H1 (cell line): ENCODE results near the gene TNS3. TPM values are rescaled to one million over a fixed set of nuclear protein-coding genes. Genes with fewer than 3 reads are reported as not detected.

ENCODE experiments used
- CTCF ChIA-PET: fragments of 300-600 bp; sonication (Branson Sonifier 250); formaldehyde crosslinking; loops from one replicate; lab custom pipeline; 2021; ENCODE audit not compliant: partially characterized antibody; lab: Charles Lee
- POLR2A ChIA-PET: fragments of 300-600 bp; sonication (Branson Sonifier 250); formaldehyde crosslinking; loops from one replicate; lab custom pipeline; 2021; ENCODE audit warnings: inconsistent platforms; ENCODE audit not compliant: partially characterized antibody; lab: Charles Lee
- DNase-seq, 2 experiments: peaks; one replicate each; pipeline versions ENCODE4 v3.0.0 to v3.0.0-alpha.2; 2010 to 2022; ENCODE audit warnings: low spot score in 2 of 2, low read depth in 1 of 2, mixed read lengths in 1 of 2
- FAIRE-seq: peaks from 2 replicates; lab custom pipeline; 2011; peaks lifted over from hg19 to GRCh38; lab: Jason Lieb, UNC
- H2AFZ ChIP-seq: 2 replicates; pipeline ENCODE4 v1.8.1; 2012; ENCODE audit warnings: low read length, inconsistent platforms
- H2AK5ac ChIP-seq: 2 replicates; pipeline ENCODE4 v1.6.1; 2013; ENCODE audit warnings: low read depth, low read length
- H2BK120ac ChIP-seq: replicated peaks from 2 replicates; pipeline ENCODE3; 2013; ENCODE audit warnings: low read depth, low read length, inconsistent platforms
- H2BK12ac ChIP-seq: 2 replicates; pipeline ENCODE4 v1.6.1; 2013; ENCODE audit warnings: low read depth, low read length
- H2BK15ac ChIP-seq: 2 replicates; pipeline ENCODE4 v1.6.1; 2013; ENCODE audit warnings: low read length
- H2BK20ac ChIP-seq: 2 replicates; pipeline ENCODE4 v1.6.1; 2013; ENCODE audit warnings: low read length
- H2BK5ac ChIP-seq: 2 replicates; pipeline ENCODE4 v1.6.1; 2013; ENCODE audit warnings: low read depth, low read length
- H3K14ac ChIP-seq: 2 replicates; pipeline ENCODE4 v1.6.1; 2013; ENCODE audit warnings: inconsistent platforms; ENCODE audit not compliant: insufficient read length
- H3K18ac ChIP-seq: 2 replicates; pipeline ENCODE4 v1.6.1; 2013; ENCODE audit warnings: low read length; ENCODE audit errors: extremely low read depth
- H3K23ac ChIP-seq: 2 replicates; pipeline ENCODE4 v1.6.1; 2013; ENCODE audit warnings: inconsistent platforms; ENCODE audit not compliant: insufficient read length
- H3K23me2 ChIP-seq: 2 replicates; pipeline ENCODE4 v1.6.1; 2013; ENCODE audit warnings: low read depth, low read length
- H3K27ac ChIP-seq: 2 replicates; pipeline ENCODE4 v1.6.1; 2011; ENCODE audit warnings: low read depth, low read length, inconsistent platforms
- H3K27me3 ChIP-seq, 4 experiments: replicated peaks in 1 of 4; 1 replicate in 1 of 4; 2 replicates in 3 of 4; pipeline versions ENCODE4 v1.6.1 to v1.8.1; 2011 to 2013; ENCODE audit warnings: low read length in 3 of 4, mild to moderate bottlenecking in 3 of 4, inconsistent platforms in 2 of 4, mixed read lengths in 2 of 4, moderate library complexity in 1 of 4; ENCODE audit not compliant: control insufficient read depth in 3 of 4, insufficient read depth in 3 of 4; ENCODE audit errors: extremely low read depth in 1 of 4
- H3K36me3 ChIP-seq, 4 experiments: 2 replicates each; pipeline versions ENCODE4 v1.6.1 to v1.8.1; 2011 to 2013; ENCODE audit warnings: mild to moderate bottlenecking in 4 of 4, low read length in 3 of 4, moderate library complexity in 2 of 4, control low read depth in 1 of 4, inconsistent platforms in 1 of 4; ENCODE audit not compliant: insufficient read depth in 4 of 4, control insufficient read depth in 2 of 4
- H3K4ac ChIP-seq: replicated peaks from 2 replicates; pipeline ENCODE3; 2013; ENCODE audit warnings: low read length, low read depth, mixed read lengths, inconsistent platforms; ENCODE audit not compliant: insufficient read length
- H3K4me1 ChIP-seq, 4 experiments: replicated peaks in 1 of 4; 1 replicate in 1 of 4; 2 replicates in 3 of 4; pipeline versions ENCODE4 v1.6.1 to v1.8.1; 2011 to 2013; ENCODE audit warnings: low read length in 3 of 4, inconsistent platforms in 2 of 4, mixed read lengths in 1 of 4; ENCODE audit not compliant: insufficient read depth in 4 of 4, control insufficient read depth in 3 of 4
- H3K4me2 ChIP-seq, 2 experiments: 2 replicates each; pipeline versions ENCODE4 v1.6.1 to v1.8.1; 2011 to 2013; ENCODE audit warnings: low read depth in 2 of 2, low read length in 2 of 2, control low read depth in 1 of 2, inconsistent platforms in 1 of 2, mild to moderate bottlenecking in 1 of 2; ENCODE audit not compliant: insufficient read depth in 1 of 2
- H3K4me3 ChIP-seq, 4 experiments: fragments of 200-600, 300-600 bp in 1 of 4; sonication (generic), shearing (Covaris generic), sonication (Bioruptor Twin) in 1 of 4; 2 replicates each; pipeline versions ENCODE4 v1.5.1 to v1.8.1; 2011 to 2016; ENCODE audit warnings: low read length in 4 of 4, low read depth in 3 of 4, control low read depth in 2 of 4, inconsistent platforms in 2 of 4, mild to moderate bottlenecking in 2 of 4, mixed read lengths in 1 of 4, moderate library complexity in 1 of 4; ENCODE audit not compliant: insufficient read depth in 2 of 4; ENCODE audit errors: extremely low read depth in 1 of 4
- H3K56ac ChIP-seq: replicated peaks from 2 replicates; pipeline ENCODE3; 2013; ENCODE audit warnings: low read depth, mild to moderate bottlenecking, mixed read lengths, low read length, inconsistent platforms; ENCODE audit not compliant: insufficient read length
- H3K79me1 ChIP-seq: 2 replicates; pipeline ENCODE4 v1.6.1; 2013; ENCODE audit warnings: low read depth, low read length, control low read depth
- H3K79me2 ChIP-seq, 2 experiments: 2 replicates each; pipeline versions ENCODE4 v1.6.1 to v1.8.1; 2012 to 2013; ENCODE audit warnings: low read length in 2 of 2, mild to moderate bottlenecking in 2 of 2, inconsistent platforms in 1 of 2; ENCODE audit not compliant: insufficient read depth in 2 of 2, control insufficient read depth in 1 of 2
- H3K9ac ChIP-seq, 4 experiments: replicated peaks in 1 of 4; 1 replicate in 1 of 4; 2 replicates in 3 of 4; pipeline versions ENCODE4 v1.6.1 to v1.8.1; 2011 to 2013; ENCODE audit warnings: low read depth in 3 of 4, low read length in 3 of 4, control low read depth in 2 of 4, mild to moderate bottlenecking in 2 of 4, moderate library complexity in 2 of 4, inconsistent platforms in 1 of 4; ENCODE audit errors: extremely low read depth in 1 of 4
- H3K9me3 ChIP-seq, 2 experiments: 2 replicates each; pipeline versions ENCODE4 v1.6.1 to v1.8.1; 2012 to 2013; ENCODE audit warnings: mild to moderate bottlenecking in 2 of 2, moderate library complexity in 2 of 2, control low read depth in 1 of 2, inconsistent platforms in 1 of 2, low read depth in 1 of 2, low read length in 1 of 2, mixed read lengths in 1 of 2; ENCODE audit not compliant: insufficient read depth in 2 of 2
- H4K20me1 ChIP-seq, 2 experiments: replicated peaks in 1 of 2; 2 replicates each; pipeline versions ENCODE3 to v1.8.1; 2011 to 2013; ENCODE audit warnings: inconsistent platforms in 2 of 2, low read length in 2 of 2, mild to moderate bottlenecking in 1 of 2; ENCODE audit not compliant: insufficient read depth in 2 of 2, control insufficient read depth in 1 of 2
- H4K5ac ChIP-seq: 2 replicates; pipeline ENCODE4 v1.6.1; 2013; ENCODE audit warnings: low read length, low read depth, mixed read lengths, inconsistent platforms; ENCODE audit not compliant: insufficient read length
- H4K8ac ChIP-seq: 2 replicates; pipeline ENCODE4 v1.8.0; 2013; ENCODE audit warnings: mild to moderate bottlenecking, moderate library complexity, low read length, inconsistent platforms; ENCODE audit not compliant: insufficient read depth; ENCODE audit errors: extremely low read depth
- H4K91ac ChIP-seq: replicated peaks from 2 replicates; pipeline ENCODE3; 2013; ENCODE audit warnings: low read length, mixed read lengths, inconsistent platforms; ENCODE audit not compliant: insufficient read length
- CBX5 ChIP-seq: fragments of 300-800, 300-1000 bp; sonication (generic); IDR thresholded peaks from 2 replicates; pipeline ENCODE4 v1.7.1; 2016; ENCODE audit warnings: antibody characterized with exemption, low read length, low read depth
- CBX8 ChIP-seq: fragments of 300-800, 300-1000 bp; sonication (generic); IDR thresholded peaks from 2 replicates; pipeline ENCODE4 v1.7.1; 2016; ENCODE audit warnings: low read depth, low read length, borderline replicate concordance
- HDAC6 ChIP-seq: IDR thresholded peaks from one replicate; pipeline ENCODE4 v1.7.1; 2012; ENCODE audit warnings: low read depth, mild to moderate bottlenecking, inconsistent platforms, low read length, moderate library complexity
- JUND ChIP-seq: IDR thresholded peaks from 2 replicates; pipeline ENCODE4 v1.6.1; 2011; ENCODE audit warnings: mild to moderate bottlenecking, improper control_type of control experiment, low read length
- RAD21 ChIP-seq, 2 experiments: IDR thresholded peaks in 1 of 2; conservative IDR thresholded peaks in 1 of 2; 2 replicates each; pipeline ENCODE4 v1.6.1; 2011; ENCODE audit warnings: low read depth in 2 of 2, low read length in 2 of 2, improper control_type of control experiment in 1 of 2, inconsistent platforms in 1 of 2, mild to moderate bottlenecking in 1 of 2, moderate library complexity in 1 of 2
- RFX5 ChIP-seq: IDR thresholded peaks from 2 replicates; pipeline ENCODE4 v1.6.1; 2011; ENCODE audit warnings: low read depth, low read length, improper control_type of control experiment, borderline replicate concordance
- YY1 ChIP-seq: IDR thresholded peaks from 2 replicates; pipeline ENCODE4 v1.6.1; 2011; ENCODE audit warnings: low read depth, mild to moderate bottlenecking, low read length
- WGBS, 2 experiments: shearing (Covaris generic) in 1 of 2; methylation state at CpG; one replicate each; pipeline versions ENCODE4 v1.1.6 to v1.1.7; 2013 to 2015; ENCODE audit warnings: low lambda C conversion rate in 2 of 2, mixed read lengths in 2 of 2, inconsistent platforms in 1 of 2, low coverage in 1 of 2, missing lambda C conversion rate in 1 of 2; ENCODE audit not compliant: insufficient replicate concordance in 2 of 2, insufficient coverage in 1 of 2, insufficient read length in 1 of 2; ENCODE audit errors: extremely low coverage in 1 of 2, missing lambda C conversion rate in 1 of 2; 5-methylcytosine and 5-hydroxymethylcytosine counted together
- polyA plus RNA-seq, 7 experiments: library from polyadenylated mRNA; depleted of rRNA in 3 of 7; stranded (reverse) in 5 of 7; unstranded in 2 of 7; fragments of >200 nt in 5 of 7; fragments of 200-250 nt in 2 of 7; gene quantifications; 1 replicate in 5 of 7; 2 replicates in 1 of 7; 4 replicates in 1 of 7; pipeline versions ENCODE4 v1.2.1 to v1.2.3, GENCODE V29; 2011 to 2013; ENCODE audit warnings: missing spikeins in 2 of 7, mixed read lengths in 2 of 7
- total RNA-seq: library from RNA; stranded (reverse); fragmentation: NEBNext Ultra II Directional; extraction: Animal tissue kit (Norgen Biotek cat#: 25700); gene quantifications from 2 replicates; pipeline ENCODE4 v1.2.1, GENCODE V29; 2021

TNS3 gene
- total and polyA plus RNA-seq, 2 of the 8 experiments (the other 6 are each of a cell fraction or from before 2014, with no cell fraction given): 11.9 to 24.2 TPM

GRCh38 chr7:47489624-47490023 is 92.3 kb downstream of the TNS3 start:
- Histone ChIP-seq H3K18ac (no peak overlapping the region), H3K79me2 (no peaks in the 10 kb centered on the region; a peak in 1 of 4 replicates), H3K27ac (no peak overlapping the region), H3K4me2 (no peak overlapping the region), H3K9me3 (peaks cover 0 to 8% of the 10 kb centered on the region in 2 experiments; a peak in 2 of 4 replicates), H4K20me1 (peaks cover 5 to 18% of the 10 kb centered on the region in 2 experiments), H3K23ac (no peak overlapping the region), H3K27me3 (peaks cover 0 to 5% (median 1%) of the 10 kb centered on the region in 4 experiments; a peak in 4 of 7 replicates), H4K5ac (no peak overlapping the region), H3K9ac (no peak overlapping the region), H2BK5ac (no peak overlapping the region), H3K79me1 (peaks cover 12% of the 10 kb centered on the region), H3K4me1 (peaks cover 0 to 15% (median 8%) of the 10 kb centered on the region in 4 experiments; a peak in 4 of 7 replicates), H3K23me2 (peaks cover 6% of the 10 kb centered on the region; the same call in 1 of the 2 replicates), H3K36me3 (no peaks in the 10 kb centered on the region), H3K14ac (no peak overlapping the region), H2BK12ac (no peak overlapping the region)
- DNase-seq (no peak), FAIRE-seq (no peak)
- no peak for TF ChIP-seq HDAC6
- TF ChIP-seq JUND: no peak
- no peak for TF ChIP-seq YY1
- TF ChIP-seq CBX5: no peak
- no peak for TF ChIP-seq RFX5
- no peak for TF ChIP-seq CBX8
- TF ChIP-seq RAD21 (IDR thresholded peaks at IDR 0.05 in 1 of 2, conservative IDR thresholded peaks at IDR 0.05 in 1 of 2; ENCODE audit: low read depth in 2 of 2, low read length in 2 of 2): no peak
- TF ChIP-seq, all 59 proteins: peak for 0
- Histone ChIP-seq H2BK15ac (no peak overlapping the region), H3K4ac (no peak overlapping the region), H2BK20ac (no peak overlapping the region), H2BK120ac (no peak overlapping the region), H4K8ac (no peak overlapping the region; the same call in 1 of the 2 replicates), H3K4me3 (no peak overlapping the region), H2AK5ac (no peak overlapping the region), H2AFZ (no peak overlapping the region), H4K91ac (no peak overlapping the region), H3K56ac (no peak overlapping the region)
- CTCF ChIA-PET: interaction anchor here (1.2 kb wide), 1 partner anchor 13 kb away, joined by 5 read pairs; no protein-coding TSS in a partner anchor
- WGBS, 2 experiments: 81% methylated on average over 7 of the region's 7 CpGs; no CpG with 5 or more reads in 1 of the 2 experiments
- POLR2A ChIA-PET: no interaction called here
